HG02642 (cell line): ENCODE measurements around the gene KMT5C.

Experiments used
- ATAC-seq: cut with Tn5 transposase; IDR thresholded peaks from one replicate; pipeline ENCODE4 v1.9.1; 2021; ENCODE audit warnings: mild to moderate bottlenecking; ENCODE audit not compliant: unreplicated experiment, poor library complexity

The KMT5C gene

DNA sequence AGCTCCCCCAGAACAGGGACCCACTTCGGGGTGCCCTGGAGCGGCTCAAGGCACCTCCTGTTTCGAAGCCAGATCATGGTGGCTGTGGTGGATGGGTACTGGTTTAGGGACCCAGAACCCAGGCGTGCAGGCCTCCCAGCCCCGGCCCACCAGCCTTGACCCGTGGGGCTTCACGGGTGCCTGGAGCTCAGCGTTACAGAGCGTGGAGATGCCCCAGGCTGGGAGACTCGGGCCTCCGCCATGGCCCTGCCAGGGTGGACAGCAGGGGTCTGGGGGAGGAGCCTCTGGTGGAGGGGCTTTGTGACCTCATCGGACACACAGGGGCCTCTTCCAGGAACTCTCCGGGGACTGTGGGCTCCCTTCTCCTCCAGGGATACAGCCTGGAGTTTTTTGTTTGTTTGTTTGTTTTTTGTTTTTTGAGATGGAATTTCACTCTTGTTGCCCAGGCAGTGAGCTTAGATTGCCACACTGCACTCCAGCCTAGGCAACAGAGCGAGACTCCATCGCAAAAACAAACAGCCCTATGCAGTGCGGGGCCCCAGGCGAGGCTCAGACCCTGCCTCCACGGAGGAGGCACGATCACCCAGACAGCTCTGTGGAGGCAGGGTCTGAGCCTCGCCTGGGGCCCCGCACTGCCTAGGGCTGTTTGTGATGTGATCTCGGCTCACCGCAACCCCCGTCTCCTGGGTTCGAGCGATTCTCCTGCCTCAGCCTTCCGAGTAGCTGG, 23.5 kb downstream of the KMT5C start, which contains the start of gene GARIN5B:
Gene GARIN5B, minus strand, starts transcription at position 271 of the 727 bp plus-strand sequence. Its CDS starts 194 bp downstream, at position 77.
- ATAC-seq: no peak

DNA sequence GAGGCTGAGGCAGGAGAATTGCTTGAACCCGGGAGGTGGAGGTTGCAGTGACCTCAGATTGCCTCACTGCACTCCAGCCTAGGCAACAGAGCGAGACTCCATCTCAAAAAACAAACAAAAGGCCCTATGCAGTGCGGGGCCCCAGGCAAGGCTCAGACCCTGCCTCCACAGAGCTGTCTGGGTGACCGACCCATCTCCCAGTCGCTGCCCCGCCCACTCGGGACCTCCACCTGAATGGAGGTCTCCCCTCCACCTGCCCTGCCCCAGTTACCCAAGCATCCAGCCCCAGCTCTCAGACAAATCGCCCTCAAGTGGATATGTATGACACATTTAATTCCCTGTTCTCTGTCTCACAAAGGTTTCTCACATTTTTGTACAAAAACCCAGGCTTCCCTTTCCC, 25.6 kb downstream of the KMT5C start:
- no peak for ATAC-seq

DNA sequence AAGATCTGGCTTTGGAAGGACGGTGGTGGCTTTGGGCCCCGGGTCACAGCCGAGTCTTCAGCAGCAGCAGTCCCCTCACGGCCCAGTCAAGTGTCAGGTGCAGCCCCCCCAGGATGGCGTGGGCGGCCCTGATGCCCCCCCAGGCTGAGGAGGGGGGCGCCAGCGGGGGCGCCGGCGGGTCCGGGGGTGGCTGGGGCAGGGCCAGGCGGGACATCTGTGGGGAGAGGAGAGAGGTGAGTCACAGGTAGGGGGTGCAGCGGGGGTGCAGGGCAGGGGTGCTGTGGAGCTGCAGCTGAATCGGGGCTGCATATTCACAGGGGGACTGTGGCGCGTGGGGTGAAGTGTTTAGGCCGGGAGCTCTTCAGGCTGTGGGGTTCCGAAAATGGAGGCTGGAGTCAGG, 26.3 kb downstream of the KMT5C start:
- no peak for ATAC-seq

DNA sequence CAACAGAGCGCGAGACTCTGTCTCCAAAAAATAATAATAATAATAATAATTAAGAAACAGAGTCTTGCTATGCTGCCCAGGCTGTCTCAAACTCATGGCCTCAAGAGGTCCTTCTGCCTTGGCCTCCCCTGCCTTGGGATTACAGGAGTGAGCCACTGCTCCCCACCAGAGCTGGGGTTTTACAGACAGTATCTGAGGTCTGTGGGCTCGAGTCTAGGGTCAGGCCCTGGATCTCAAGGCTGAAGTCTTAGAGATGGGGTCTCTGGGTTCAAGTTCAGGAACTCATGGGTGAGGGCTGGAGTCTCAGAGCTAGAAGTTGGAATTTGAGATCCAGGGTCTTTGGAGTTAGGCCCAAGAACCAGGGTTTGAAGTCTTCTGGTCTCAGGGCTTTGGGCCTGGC, 27.1 kb downstream of the KMT5C start:
- no peak for ATAC-seq

DNA sequence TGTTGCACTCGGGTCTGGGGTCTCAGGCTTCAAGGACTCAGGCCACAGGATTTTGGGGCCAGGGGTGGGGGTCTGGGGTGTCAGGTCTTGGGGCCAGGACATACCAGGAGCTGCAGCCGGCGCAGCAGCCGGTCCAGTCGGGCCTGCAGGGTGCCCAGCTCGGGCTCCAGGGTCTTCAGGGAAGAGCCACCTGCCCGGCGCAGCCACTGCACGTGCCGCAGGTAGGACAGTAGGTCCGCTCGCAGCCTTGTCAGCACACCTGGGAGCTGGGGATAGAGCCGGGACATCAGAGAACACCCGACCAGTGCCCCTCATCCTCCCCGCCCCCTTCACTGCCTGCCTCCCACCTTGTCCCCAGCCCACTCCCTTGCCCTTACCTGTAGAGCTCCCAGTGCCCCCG, 28.4 kb downstream of the KMT5C start:
- no peak for ATAC-seq

DNA sequence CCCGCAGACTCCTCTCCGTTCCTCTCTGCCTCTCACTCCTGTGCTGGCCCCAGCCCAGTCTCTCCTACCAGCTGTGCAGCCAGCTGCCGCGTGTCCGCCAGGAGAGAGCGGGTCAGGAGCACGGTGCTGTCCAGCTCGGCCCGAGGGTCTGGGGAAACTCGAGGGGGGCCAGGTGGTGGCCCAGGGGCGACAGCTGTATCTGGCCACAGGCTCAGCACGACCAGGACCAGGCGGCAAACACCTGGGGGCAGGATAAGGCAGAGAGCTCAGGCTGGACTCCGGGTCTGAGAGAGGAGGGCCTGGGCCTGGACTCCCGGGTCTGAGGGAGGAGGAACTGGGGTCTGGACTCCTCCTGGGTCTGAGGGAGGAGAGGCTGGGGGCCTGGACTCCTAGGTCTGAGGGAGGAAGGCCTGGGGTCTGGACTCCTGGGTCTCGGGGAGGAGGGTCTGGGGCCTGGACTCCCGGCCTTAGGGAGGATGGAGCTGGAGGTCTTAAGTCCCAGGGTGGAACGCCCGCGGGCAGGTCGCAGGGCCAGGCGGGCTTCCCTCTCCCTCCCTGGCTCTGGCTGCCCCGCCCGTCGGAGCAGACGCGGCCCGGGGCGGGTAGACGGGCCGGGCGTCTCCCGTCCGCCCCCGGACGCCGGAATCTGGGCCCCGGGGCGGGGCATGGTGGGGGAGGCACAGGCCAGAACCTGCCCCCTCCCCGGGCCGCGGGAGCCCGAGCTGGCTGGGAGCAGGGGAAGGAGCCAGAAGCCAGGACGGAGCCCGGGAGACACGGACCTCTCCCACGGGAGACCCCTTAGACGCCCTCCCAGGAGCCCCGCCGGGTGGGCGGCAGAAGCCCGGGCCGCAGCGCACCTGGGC, 29.3 kb downstream of the KMT5C start:
- ATAC-seq: no peak

DNA sequence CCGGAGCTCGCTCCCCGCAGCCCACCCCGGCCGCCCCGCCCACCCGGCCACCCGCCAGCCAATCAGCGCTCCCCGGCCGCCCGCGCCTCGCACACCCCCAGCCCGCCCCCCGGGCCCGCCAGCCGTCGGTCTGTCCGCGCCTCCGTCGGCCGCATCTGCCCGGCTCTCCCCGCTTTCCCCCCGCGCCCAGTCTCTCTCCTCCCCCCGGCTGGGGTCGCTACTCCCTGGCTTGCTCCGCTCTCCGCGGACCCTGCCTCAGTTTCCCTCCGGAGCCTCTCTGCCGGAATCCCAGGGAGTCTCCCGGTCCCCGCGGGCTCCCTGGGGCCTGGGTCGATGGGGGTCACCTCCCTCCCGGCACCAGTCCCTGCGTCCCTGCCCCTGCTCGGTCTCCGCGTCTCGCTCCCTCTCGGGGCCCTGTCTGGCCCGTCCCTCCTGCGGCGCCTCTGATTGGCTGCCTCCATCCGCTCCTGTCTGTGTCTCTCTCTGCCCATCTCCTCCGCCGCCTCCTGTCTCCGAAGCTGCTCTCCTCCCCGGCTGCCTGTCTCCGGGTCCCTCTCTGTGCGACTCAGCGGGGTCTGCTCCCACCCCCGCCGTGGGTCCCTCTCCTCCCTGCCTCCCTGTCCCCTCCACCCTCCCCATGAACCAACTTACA, 30.1 kb downstream of the KMT5C start:
- ATAC-seq: no peak

DNA sequence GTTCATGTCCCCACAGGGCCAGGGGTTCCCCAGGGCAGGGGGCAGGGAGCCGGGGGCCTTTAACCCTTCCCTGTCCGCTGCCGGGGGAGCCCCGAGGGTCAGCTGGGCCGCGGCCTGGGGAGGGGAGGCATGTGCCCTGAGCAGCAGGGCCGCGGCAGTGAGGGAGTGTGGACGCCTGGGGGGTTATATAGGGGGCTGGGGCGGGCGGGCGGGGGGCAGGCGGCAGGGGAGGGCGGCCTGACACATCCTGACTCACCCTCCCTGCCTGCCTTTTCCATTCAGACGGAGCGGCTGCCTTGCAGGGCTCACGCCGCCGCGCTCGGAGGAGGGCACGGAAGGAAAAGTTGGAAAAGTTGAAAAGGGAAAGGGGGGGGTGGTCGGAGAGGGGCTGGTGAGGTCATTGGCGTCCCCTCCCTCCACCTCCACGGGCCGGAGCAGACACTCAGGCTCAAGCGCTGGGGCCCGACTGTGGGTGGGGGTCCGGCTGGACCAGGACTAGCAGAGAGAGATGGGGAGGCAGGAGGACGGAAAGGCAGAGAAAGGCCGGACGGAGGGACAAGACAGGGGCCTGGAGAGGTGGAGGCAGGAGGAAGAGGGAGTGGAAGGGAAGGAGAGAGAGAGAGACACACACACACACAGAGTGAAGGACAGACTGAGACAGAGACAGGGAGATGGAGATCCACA, 30.8 kb downstream of the KMT5C start, which contains the start of gene IL11:
Gene IL11, minus strand, starts transcription at position 159 of the 684 bp plus-strand sequence. Its CDS starts 153 bp downstream, at position 6.
- no peak for ATAC-seq

DNA sequence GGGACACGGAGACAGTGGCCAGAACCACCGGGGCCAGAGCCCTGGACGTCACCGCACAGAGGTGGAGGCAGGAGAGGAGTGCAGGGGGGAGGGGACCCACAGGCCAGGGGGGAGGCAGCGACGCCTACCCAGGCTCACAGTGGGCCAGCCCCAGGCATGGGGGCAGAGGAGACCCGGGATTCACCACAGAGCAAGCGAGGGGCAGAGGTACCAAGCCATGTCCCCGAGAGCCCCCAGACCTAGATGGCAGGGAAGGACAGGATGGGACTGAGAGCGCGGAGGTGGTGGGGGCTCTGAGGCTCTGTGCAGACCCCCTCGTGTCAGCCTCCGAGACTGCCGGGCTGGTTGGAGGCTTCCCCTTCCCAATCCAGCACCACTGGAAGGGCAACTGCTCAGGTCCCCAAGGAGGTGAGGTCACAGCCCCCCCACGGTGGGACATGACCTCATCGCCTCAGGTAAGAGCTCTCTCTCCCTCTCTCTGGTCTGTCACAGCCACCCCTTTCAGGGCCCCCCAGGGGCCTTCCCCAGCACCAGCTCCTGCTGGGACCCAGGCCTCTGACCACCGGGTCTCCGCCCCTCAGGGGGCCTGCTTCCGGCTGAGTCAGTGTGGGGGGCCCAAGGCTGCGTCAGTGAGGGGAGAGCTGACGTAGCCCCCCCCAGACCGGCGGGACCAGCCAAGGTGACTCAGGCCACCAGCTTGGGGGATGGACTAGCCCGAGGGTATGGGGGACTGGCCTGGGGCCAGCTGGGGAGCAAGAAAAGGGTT, 32.8 kb downstream of the KMT5C start:
- ATAC-seq: no peak

DNA sequence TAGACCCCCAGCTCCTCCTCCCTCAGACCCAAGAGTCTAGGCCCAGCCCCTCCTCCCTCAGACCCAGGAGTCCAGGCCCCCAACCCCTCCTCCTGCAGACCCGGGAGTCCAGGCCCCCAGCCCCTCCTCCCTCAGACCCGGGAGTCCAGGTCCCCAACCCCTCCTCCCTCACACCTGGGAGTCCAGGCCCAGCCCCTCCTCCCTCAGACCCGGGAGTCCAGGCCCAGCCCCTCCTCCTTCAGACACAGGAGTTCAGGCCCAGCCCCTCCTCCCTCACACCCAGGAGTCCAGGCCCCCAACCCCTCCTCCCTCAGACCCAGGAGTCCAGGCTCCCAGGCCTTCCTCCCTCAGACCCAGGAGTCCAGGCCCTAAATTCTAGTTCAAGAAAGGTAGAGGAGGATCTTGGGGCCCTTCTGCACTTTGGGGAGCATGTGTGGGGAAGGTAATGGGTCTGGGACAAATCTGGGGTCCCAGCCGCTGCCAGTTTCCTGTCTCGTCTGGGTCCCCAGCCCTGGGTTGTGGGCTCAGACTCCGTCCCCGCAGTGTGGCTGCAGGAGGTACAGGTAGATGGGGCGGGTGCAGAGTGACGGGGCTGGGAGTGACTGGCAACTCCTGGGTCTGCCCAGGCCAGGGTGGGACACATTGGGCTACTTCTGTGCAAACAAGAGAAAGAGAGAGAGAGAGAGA, 33.8 kb downstream of the KMT5C start:
- ATAC-seq: no peak

DNA sequence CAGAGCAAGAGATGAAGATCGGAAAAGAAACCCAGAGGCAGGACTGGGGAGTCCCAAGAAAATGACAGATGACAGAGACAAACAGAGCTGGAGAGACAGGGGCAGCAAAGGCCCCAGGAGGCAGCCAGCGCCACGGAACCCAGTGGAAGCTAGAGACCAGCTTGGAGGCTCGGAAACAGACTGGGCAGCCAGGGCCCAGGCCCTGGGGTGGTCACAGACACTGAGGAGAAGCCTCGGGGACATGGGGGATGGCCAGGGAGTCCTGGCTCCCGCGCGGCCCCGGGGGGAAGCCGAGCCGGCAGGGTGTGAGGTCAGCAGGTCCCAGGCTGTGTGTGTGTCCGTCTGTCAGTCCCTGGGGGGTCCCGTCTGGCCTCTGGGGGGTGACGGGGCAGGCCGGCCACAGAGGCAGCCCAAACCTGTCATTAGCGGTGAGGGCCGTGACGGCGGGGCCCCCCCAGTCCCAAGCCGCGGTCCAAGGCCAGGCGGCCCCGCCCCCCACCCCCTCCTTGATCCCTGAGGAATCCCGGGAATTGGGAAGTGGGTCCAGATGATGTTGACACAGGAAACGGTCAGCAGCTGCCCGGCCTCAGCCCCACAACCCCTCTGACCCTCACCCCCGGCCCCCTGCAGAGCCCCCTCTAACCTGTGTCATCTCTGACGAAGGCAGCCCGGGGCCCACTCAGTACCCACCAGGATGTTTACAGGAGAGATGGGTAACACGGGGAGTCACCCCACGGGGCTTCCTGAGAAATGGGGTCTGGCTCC, 34.5 kb downstream of the KMT5C start:
- no peak for ATAC-seq

DNA sequence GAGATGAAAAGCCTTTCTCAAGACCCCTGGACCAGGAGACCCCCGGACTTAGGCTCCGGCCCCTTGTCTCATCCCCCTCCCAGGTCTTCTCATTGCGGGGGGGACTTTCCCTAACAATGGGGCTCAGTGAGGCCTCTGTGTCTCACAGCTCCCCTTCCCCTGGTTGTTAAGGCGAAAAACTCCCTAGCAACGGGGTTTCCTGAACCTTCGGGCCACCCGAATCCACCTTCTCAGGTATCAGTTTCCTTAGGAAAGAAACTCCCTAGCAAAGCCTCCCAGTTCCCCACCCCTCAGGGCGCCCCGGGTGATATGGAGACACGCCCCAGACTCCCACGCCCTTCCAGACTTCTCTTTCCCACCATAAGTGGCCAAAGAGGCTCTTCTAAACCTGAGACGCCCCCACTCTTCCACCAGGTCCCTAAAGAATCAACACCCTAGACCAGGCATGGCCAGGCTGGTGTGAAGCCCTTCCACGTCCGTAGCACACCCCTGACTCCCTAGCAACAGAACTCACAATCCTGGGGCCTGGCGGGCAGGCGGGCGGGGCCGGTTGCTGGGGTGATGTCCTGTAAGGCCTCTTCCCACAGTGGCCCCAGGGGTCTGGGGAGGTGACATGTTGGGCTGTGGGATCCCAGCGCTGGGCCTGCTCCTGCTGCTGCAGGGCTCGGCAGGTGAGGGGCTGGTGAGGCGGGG, 36.7 kb downstream of the KMT5C start, which contains the start of gene TMEM190:
Gene TMEM190, plus strand, starts transcription at position 586 of the 693 bp plus-strand sequence. Its CDS starts 28 bp downstream, at position 614.
- no peak for ATAC-seq

DNA sequence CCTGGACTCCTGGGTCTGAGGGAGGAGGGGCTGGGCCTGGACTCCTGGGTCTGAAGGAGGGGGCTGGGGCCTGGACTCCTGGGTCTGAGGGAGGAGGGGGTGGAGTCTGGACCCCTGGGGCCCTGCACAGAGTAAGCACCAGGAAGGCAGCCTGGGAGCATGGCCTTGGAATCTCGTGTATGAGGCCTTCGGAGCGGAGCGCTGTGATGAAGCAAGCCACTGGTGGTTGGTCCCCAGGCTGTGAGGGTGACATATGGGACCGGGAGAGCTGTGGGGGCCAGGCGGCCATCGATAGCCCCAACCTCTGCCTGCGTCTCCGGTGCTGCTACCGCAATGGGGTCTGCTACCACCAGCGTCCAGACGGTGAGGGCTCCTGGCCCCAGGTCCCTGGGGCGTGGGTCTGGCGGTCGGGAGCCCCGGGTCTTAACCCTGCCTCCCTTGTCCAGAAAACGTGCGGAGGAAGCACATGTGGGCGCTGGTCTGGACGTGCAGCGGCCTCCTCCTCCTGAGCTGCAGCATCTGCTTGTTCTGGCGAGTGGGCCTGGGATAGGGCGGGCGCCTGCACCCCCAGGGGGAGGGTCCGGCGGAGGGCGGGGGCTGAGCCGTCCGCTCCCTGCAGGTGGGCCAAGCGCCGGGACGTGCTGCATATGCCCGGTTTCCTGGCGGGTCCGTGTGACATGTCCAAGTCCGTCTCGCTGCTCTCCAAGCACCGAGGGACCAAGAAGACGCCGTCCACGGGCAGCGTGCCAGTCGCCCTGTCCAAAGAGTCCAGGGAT, 37.9 kb downstream of the KMT5C start:
- ATAC-seq: no peak

DNA sequence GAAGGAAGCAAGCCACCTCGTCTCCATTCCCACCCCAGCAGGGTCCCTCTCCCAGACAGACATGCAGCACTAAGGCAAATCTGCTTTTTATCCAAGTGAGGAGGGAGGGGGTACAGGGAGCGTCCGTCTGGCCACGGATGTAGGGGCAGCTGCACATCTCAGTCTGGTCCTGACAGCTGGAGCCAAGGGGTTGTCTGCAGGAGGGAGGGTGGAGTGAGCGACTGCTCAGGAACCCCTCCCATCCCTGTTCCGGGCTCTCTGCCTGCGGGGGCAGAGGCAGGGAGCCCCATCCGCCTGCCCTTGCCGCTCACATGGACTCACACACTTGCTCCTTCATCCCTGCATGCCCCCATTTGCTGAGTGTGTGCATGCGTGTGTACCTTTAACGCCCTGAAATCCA, 39.5 kb downstream of the KMT5C start:
- no peak for ATAC-seq

DNA sequence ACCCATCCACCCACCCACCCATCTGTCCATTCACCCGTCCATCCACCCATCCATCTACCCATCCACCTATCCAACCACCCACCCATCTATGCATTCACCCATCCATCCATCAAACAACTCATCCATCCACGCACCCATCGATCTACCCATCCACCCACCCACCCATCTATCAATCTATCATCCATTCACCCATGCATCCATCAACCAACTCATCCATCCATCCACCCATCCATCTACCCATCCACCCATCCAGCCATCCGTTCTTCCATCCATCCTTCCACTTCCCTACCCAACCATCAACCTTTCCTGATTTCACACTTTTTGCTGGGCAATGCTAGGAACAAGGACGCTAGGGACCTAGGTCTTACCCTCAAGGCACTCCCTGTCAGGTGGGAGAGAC, 42.3 kb downstream of the KMT5C start:
- ATAC-seq: no peak

DNA sequence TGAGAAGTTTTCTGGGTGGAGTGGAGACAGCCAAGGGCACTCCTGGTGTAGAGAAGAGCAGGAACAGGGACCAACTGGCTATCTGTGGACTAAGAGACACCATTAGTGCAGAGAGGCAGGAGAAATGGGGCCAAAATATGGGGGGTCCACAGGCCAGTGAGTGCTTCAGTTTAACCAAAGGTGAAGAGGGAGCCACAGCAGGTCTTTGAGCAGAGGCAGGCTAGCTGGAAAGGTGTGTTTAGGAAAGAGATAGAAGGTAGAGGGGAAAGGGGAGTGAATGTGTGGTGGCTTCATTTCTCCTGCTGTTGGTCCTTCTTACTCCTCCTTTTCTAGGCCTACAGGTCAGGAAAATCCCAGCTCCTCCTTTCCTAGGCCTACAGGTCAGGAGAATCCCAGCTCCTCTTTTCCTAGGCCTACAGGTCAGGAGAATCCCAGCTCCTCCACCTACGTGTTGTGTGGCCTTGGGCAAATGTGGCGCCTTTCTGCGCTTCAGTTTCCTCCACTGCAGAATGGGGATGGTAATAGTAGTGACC, 42.9 kb downstream of the KMT5C start:
- no peak for ATAC-seq
